ENCODE results near the gene COMMD8.

The COMMD8 gene

DNA sequence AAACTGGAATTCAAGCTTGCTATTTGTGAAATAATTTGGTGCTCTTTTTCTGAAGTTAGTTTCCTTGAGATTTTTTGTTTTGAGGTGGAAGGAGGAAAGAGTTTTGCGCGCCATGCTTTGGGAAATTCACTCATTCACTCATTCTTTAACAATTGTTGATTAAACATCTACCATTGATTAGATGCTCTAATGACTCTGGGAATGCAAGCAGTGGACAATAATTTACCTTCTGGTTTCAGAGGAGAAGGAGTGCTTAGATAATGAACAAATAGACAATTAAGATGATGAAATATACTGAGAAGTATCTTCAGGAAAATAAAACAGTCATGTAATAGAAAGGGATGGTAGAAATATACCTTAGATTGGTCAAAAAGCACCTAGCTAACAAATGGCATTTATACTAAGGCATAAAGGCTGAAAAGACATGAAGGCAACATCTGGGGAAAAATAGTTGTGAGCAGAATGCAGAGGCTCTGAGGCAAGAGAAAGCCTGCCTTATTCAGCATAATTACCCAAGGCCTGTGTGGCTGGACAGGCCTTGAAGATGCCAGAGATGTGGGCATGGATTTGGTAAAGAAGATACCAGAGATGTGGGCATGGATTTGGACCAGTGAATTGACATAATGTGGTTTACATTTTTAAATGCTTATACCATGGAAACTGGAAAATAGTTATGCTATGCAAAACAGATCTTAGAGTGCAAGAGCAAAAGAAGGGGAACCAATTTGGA, 2.7 kb upstream of the COMMD8 start:
- Histone ChIP-seq H3K9me2 (replicated peaks; ENCODE audit: insufficient read depth, low read length) (no peaks in the 10 kb centered on the region), H3K79me2 (ENCODE audit: low read length) (peaks cover 6% of the 10 kb centered on the region; the same call in 1 of the 2 replicates), H3K27ac (ENCODE audit: low read length) (no peak overlapping the region), H3K9ac (ENCODE audit: low read length) (no peak overlapping the region), H4K20me1 (ENCODE audit: insufficient read depth, low read length) (no peaks in the 10 kb centered on the region), H3K27me3 (replicated peaks; ENCODE audit: insufficient read depth, low read length) (no peaks in the 10 kb centered on the region), H3K4me1 (ENCODE audit: low read length) (peaks cover 6% of the 10 kb centered on the region; the same call in 1 of the 2 replicates), H2AFZ (ENCODE audit: low read length) (no peak overlapping the region), H3K36me3 (replicated peaks; ENCODE audit: insufficient read depth, low read length) (no peaks in the 10 kb centered on the region), H3K4me2 (ENCODE audit: low read depth, low read length) (no peak overlapping the region), H3K9me3 (replicated peaks; ENCODE audit: insufficient read depth, low read length) (no peaks in the 10 kb centered on the region), H3F3A (ENCODE audit: insufficient read depth, low read length) (peaks cover 6% of the 10 kb centered on the region), H3K4me3 (ENCODE audit: low read length) (no peak overlapping the region)
- no peak for TF ChIP-seq EZH2 (optimal IDR thresholded peaks at IDR 0.05; ENCODE audit: low read depth, low read length)
- TF ChIP-seq EZH2phosphoT487 (IDR thresholded peaks at IDR 0.05; ENCODE audit: low read length): no peak
- TF ChIP-seq, protein P1, sequence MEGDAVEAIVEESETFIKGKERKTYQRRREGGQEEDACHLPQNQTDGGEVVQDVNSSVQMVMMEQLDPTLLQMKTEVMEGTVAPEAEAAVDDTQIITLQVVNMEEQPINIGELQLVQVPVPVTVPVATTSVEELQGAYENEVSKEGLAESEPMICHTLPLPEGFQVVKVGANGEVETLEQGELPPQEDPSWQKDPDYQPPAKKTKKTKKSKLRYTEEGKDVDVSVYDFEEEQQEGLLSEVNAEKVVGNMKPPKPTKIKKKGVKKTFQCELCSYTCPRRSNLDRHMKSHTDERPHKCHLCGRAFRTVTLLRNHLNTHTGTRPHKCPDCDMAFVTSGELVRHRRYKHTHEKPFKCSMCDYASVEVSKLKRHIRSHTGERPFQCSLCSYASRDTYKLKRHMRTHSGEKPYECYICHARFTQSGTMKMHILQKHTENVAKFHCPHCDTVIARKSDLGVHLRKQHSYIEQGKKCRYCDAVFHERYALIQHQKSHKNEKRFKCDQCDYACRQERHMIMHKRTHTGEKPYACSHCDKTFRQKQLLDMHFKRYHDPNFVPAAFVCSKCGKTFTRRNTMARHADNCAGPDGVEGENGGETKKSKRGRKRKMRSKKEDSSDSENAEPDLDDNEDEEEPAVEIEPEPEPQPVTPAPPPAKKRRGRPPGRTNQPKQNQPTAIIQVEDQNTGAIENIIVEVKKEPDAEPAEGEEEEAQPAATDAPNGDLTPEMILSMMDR (IDR thresholded peaks at IDR 0.05; ENCODE audit: low read length): no peak
- DNase-seq: no peak

DNA sequence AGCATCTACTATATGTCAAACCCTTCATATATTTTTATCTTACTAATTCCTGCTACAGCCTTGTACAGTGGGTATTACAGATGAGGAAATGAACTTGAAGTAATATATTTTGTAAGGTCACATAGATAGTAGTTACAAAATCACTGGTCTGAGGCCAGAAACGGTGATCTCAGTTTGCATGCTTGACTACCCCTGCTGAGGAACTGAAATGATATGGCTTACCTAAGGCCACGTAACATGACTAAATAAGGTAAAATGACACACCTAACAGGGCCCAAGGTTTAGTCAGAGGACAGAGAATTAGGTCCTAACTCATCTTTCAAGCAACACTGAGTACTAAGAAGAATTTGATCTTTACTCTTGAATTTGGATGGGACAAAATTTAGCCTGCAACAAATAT, 1.5 kb upstream of the COMMD8 start:
- H2AFZ ChIP-seq (ENCODE audit: low read length): no peak overlapping the region
- no peak overlapping the region for H3K4me2 ChIP-seq (ENCODE audit: low read depth, low read length)
- H3K79me2 ChIP-seq (ENCODE audit: low read length): peaks cover 6% of the 10 kb centered on the region; the same call in 1 of the 2 replicates
- H3K9ac ChIP-seq (ENCODE audit: low read length): no peak overlapping the region
- no peak for TF ChIP-seq EZH2phosphoT487 (IDR thresholded peaks at IDR 0.05; ENCODE audit: low read length)
- TF ChIP-seq EZH2 (optimal IDR thresholded peaks at IDR 0.05; ENCODE audit: low read depth, low read length): no peak
- TF ChIP-seq, protein P1 (IDR thresholded peaks at IDR 0.05; ENCODE audit: low read length): no peak
- DNase-seq: no peak
- H3K27ac ChIP-seq (ENCODE audit: low read length): no peak overlapping the region
- no peak overlapping the region for H3K4me3 ChIP-seq (ENCODE audit: low read length)
- no peaks in the 10 kb centered on the region for H3K36me3 ChIP-seq (replicated peaks; ENCODE audit: insufficient read depth, low read length)
- no peaks in the 10 kb centered on the region for H4K20me1 ChIP-seq (ENCODE audit: insufficient read depth, low read length)
- H3K4me1 ChIP-seq (ENCODE audit: low read length): peaks cover 6% of the 10 kb centered on the region; the same call in 1 of the 2 replicates
- no peaks in the 10 kb centered on the region for H3K27me3 ChIP-seq (replicated peaks; ENCODE audit: insufficient read depth, low read length)
- H3K9me2 ChIP-seq (replicated peaks; ENCODE audit: insufficient read depth, low read length): no peaks in the 10 kb centered on the region
- no peaks in the 10 kb centered on the region for H3K9me3 ChIP-seq (replicated peaks; ENCODE audit: insufficient read depth, low read length)
- H3F3A ChIP-seq (ENCODE audit: insufficient read depth, low read length): peaks cover 6% of the 10 kb centered on the region

DNA sequence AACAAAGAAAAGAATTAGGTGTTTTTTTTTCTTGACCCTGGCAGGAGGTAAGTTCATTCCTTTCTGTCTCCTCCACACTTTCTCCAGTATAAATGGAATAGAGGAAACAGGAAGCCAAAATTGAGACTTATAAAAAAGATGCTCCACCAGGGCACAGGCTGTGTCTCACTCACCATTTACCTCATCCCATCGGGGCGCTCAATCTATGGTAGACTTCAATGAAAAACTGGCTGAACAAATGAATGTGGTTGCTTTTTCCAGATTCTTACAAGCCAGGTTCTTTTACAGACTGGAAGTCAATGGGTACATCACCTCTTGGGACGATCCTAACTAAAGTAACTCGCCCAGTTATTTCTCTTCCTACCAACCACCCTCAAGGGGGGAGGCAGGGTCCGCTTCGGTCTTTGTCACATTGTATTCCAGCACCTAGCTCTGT, 685 bp downstream of the COMMD8 start:
- Histone ChIP-seq H3K4me3 (ENCODE audit: low read length) (peak overlapping the region; percentile 66), H3K79me2 (ENCODE audit: low read length) (peaks cover 6% of the 10 kb centered on the region; the same call in 1 of the 2 replicates), H3F3A (ENCODE audit: insufficient read depth, low read length) (peaks cover 6% of the 10 kb centered on the region), H3K27ac (ENCODE audit: low read length) (peak overlapping the region; percentile 66; the same call in 1 of the 2 replicates), H2AFZ (ENCODE audit: low read length) (peak overlapping the region; percentile 83), H3K4me2 (ENCODE audit: low read depth, low read length) (peak overlapping the region; percentile 69), H4K20me1 (ENCODE audit: insufficient read depth, low read length) (no peaks in the 10 kb centered on the region), H3K4me1 (ENCODE audit: low read length) (peaks cover 6% of the 10 kb centered on the region; the same call in 1 of the 2 replicates), H3K36me3 (replicated peaks; ENCODE audit: insufficient read depth, low read length) (no peaks in the 10 kb centered on the region), H3K9me3 (replicated peaks; ENCODE audit: insufficient read depth, low read length) (no peaks in the 10 kb centered on the region), H3K9me2 (replicated peaks; ENCODE audit: insufficient read depth, low read length) (no peaks in the 10 kb centered on the region), H3K27me3 (replicated peaks; ENCODE audit: insufficient read depth, low read length) (no peaks in the 10 kb centered on the region), H3K9ac (ENCODE audit: low read length) (peak overlapping the region; percentile 60)
- TF ChIP-seq EZH2phosphoT487 (IDR thresholded peaks at IDR 0.05; ENCODE audit: low read length): no peak
- TF ChIP-seq, protein P1 (IDR thresholded peaks at IDR 0.05; ENCODE audit: low read length): no peak
- TF ChIP-seq EZH2 (optimal IDR thresholded peaks at IDR 0.05; ENCODE audit: low read depth, low read length): no peak
- DNase-seq: peak; percentile 16

Measured in MM.1S (cell line).